CD8-positive, alpha-beta memory T cell (primary cell): Measurements from ENCODE around the gene COLEC11. TPM values are rescaled to one million over a fixed set of nuclear protein-coding genes. Genes with fewer than 3 reads are reported as not detected.

Experiments
- CTCF ChIA-PET: fragments of 350-600 bp; sonication (Branson Sonifier 250); formaldehyde crosslinking; loops from one replicate; lab custom pipeline; 2021; ENCODE audit warnings: antibody characterized with exemption; lab: Charles Lee
- POLR2A ChIA-PET: fragments of 350-600 bp; sonication (Branson Sonifier 250); formaldehyde crosslinking; loops from one replicate; lab custom pipeline; 2021; ENCODE audit warnings: antibody characterized with exemption; lab: Charles Lee
- DNase-seq, 5 donors: peaks; one replicate each; pipeline versions ENCODE4 v3.0.0 to v3.0.0-alpha.2; 2020 to 2022; ENCODE audit warnings: mixed read lengths in 1 of 5
- H3K27ac ChIP-seq: one replicate; pipeline ENCODE4 v1.7.0; 2013; ENCODE audit warnings: low read depth, mild to moderate bottlenecking, low read length, moderate library complexity
- H3K27me3 ChIP-seq: 2 replicates; pipeline ENCODE4 v1.7.0; 2013; ENCODE audit warnings: low read length, mild to moderate bottlenecking; ENCODE audit not compliant: insufficient read depth, poor library complexity, severe bottlenecking
- H3K36me3 ChIP-seq: 2 replicates; pipeline ENCODE4 v1.7.0; 2013; ENCODE audit warnings: mild to moderate bottlenecking, low read length, moderate library complexity; ENCODE audit not compliant: insufficient read depth
- H3K4me1 ChIP-seq: 2 replicates; pipeline ENCODE4 v1.7.0; 2013; ENCODE audit warnings: mild to moderate bottlenecking, low read length, moderate library complexity; ENCODE audit not compliant: insufficient read depth
- H3K4me3 ChIP-seq: 2 replicates; pipeline ENCODE4 v1.7.0; 2013; ENCODE audit warnings: mild to moderate bottlenecking, low read length
- H3K9me3 ChIP-seq: 2 replicates; pipeline ENCODE4 v1.7.0; 2013; ENCODE audit warnings: mild to moderate bottlenecking, low read length
- H3K27ac Mint-ChIP-seq, 8 donors: one replicate each; pipeline ENCODE4 v1.8.0; 2020 to 2021; ENCODE audit warnings: mixed read lengths in 8 of 8, mild to moderate bottlenecking in 6 of 8, inconsistent platforms in 3 of 8, moderate library complexity in 3 of 8
- H3K27me3 Mint-ChIP-seq, 2 donors: one replicate each; pipeline ENCODE4 v1.8.0; 2020 to 2021; ENCODE audit warnings: mixed read lengths in 2 of 2, mild to moderate bottlenecking in 1 of 2, moderate library complexity in 1 of 2
- H3K36me3 Mint-ChIP-seq, 3 donors: one replicate each; pipeline ENCODE4 v1.8.0; 2020 to 2021; ENCODE audit warnings: mixed read lengths in 3 of 3, inconsistent platforms in 1 of 3, mild to moderate bottlenecking in 1 of 3
- H3K4me1 Mint-ChIP-seq, 3 donors: one replicate each; pipeline ENCODE4 v1.8.0; 2020 to 2021; ENCODE audit warnings: mixed read lengths in 3 of 3, inconsistent platforms in 1 of 3, mild to moderate bottlenecking in 1 of 3
- H3K4me3 Mint-ChIP-seq, 7 donors: one replicate each; pipeline ENCODE4 v1.8.0; 2020 to 2021; ENCODE audit warnings: mixed read lengths in 7 of 7, mild to moderate bottlenecking in 6 of 7, moderate library complexity in 4 of 7, inconsistent platforms in 2 of 7
- H3K9me3 Mint-ChIP-seq, 5 donors: one replicate each; pipeline ENCODE4 v1.8.0; 2020 to 2022; ENCODE audit warnings: mixed read lengths in 5 of 5, mild to moderate bottlenecking in 3 of 5, moderate library complexity in 2 of 5, inconsistent platforms in 1 of 5
- polyA plus RNA-seq: library from polyadenylated mRNA; unstranded; fragments of 300-500 nt; fragmentation: Illumina TruSeq; gene quantifications from one replicate; pipeline ENCODE4 v1.2.3, GENCODE V29; 2021
- total RNA-seq, 2 experiments: library from RNA; stranded (reverse); gene quantifications; one replicate each; pipeline ENCODE4 v1.2.3, GENCODE V29; 2021

Gene COLEC11
- total and polyA plus RNA-seq, 3 experiments from 2014 or later, result 0.24 to 0.29 TPM; not detected in 1

DNA sequence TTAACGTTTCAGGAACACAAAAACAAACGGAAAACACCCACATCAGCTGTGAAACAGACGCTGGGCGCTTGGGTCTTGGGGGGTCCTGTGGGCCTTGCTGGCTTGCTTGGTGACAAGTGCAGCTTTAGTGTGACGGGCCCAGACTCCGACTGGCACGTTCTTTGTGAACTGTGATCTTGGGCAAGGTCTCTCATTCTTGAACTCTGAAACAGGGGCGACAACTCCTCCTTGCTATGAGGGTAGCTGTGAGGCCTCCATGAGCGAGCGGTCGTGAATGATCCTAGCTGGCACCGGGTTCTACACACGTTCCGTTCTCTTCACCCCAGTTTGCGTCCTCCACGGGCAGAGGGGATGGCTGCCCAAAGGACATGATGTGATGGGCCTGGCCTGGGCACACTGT is 8.7 kb upstream of the COLEC11 start:
- H3K4me1 ChIP-seq, result no peaks in the 10 kb centered on the region
- DNase-seq, result no peak
- H3K9me3 ChIP-seq, result no peaks in the 10 kb centered on the region
- Mint-ChIP-seq H3K9me3 (no peaks in the 10 kb centered on the region), H3K36me3 (peaks cover 6 to 40% (median 16%) of the 10 kb centered on the region in 3 donors), H3K27me3 (no peaks in the 10 kb centered on the region), H3K4me1 (peaks cover 4 to 7% (median 6%) of the 10 kb centered on the region in 3 donors), H3K27ac (no peak overlapping the region), H3K4me3 (no peak overlapping the region)
- ChIA-PET CTCF (no interaction called here), POLR2A (no interaction called here)
- H3K27ac ChIP-seq, result no peak overlapping the region
- no peak overlapping the region for H3K4me3 ChIP-seq
- H3K27me3 ChIP-seq, result no peaks in the 10 kb centered on the region
- peaks cover 14% of the 10 kb centered on the region for H3K36me3 ChIP-seq

DNA sequence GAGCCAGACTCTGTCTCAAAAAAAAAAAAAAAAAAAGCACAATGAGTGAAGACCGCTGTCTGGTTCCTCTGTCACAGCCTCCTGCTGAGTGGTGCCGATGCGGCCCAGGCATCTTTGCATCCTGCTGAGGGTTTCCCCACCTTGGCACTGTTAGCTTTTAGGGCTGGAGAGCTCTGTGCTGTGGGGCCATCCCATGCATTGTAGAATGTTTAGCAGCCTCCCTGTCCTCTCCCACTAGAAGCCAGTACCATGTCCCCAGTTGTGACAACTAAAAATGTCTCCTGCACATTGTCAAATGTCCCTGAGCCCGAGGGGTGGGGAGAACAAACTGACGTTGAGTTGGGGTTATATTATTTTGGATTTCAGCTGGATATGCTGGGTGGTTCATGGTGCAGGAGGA is 7.9 kb upstream of the COLEC11 start:
- Histone ChIP-seq H3K27me3 (no peaks in the 10 kb centered on the region), H3K4me3 (no peak overlapping the region), H3K9me3 (no peaks in the 10 kb centered on the region), H3K27ac (no peak overlapping the region), H3K36me3 (peaks cover 6% of the 10 kb centered on the region), H3K4me1 (no peaks in the 10 kb centered on the region)
- H3K9me3 Mint-ChIP-seq, result no peaks in the 10 kb centered on the region
- peaks cover 0 to 4% (median 0%) of the 10 kb centered on the region in 3 donors for H3K4me1 Mint-ChIP-seq
- ChIA-PET POLR2A (no interaction called here), CTCF (no interaction called here)
- no peaks in the 10 kb centered on the region for H3K27me3 Mint-ChIP-seq
- no peak overlapping the region for H3K27ac Mint-ChIP-seq
- H3K36me3 Mint-ChIP-seq, result peaks cover 6 to 32% (median 14%) of the 10 kb centered on the region in 3 donors
- no peak for DNase-seq
- no peak overlapping the region for H3K4me3 Mint-ChIP-seq

DNA sequence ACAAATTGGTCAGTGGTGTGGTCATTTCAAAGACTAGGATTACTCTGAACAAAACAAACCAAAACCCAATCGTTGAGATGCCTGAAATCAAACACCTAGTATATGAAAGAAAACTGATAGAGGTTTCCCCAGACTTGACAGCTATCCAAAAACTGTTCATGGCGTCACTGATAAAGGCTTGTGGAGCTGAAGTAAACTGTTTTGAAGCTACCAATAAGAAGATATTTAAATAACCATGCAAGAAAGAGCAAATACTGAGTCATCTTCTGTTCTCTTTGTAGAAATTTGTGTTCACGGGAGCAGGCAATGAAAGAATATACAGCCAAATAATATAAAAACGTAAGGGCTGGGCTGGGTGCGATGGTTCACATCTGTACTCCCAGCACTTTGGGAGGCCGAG is 7.5 kb upstream of the COLEC11 start:
- H3K36me3 ChIP-seq, result peaks cover 5% of the 10 kb centered on the region
- H3K4me3 ChIP-seq, result no peak overlapping the region
- H3K27me3 ChIP-seq, result no peaks in the 10 kb centered on the region
- CTCF ChIA-PET, result no interaction called here
- Mint-ChIP-seq H3K36me3 (peaks cover 6 to 31% (median 14%) of the 10 kb centered on the region in 3 donors), H3K4me3 (no peak overlapping the region), H3K9me3 (no peaks in the 10 kb centered on the region), H3K27ac (no peak overlapping the region), H3K27me3 (no peaks in the 10 kb centered on the region), H3K4me1 (peaks cover 0 to 4% (median 0%) of the 10 kb centered on the region in 3 donors)
- DNase-seq, result no peak
- H3K4me1 ChIP-seq, result no peaks in the 10 kb centered on the region
- POLR2A ChIA-PET, result no interaction called here
- H3K9me3 ChIP-seq, result no peaks in the 10 kb centered on the region
- no peak overlapping the region for H3K27ac ChIP-seq

DNA sequence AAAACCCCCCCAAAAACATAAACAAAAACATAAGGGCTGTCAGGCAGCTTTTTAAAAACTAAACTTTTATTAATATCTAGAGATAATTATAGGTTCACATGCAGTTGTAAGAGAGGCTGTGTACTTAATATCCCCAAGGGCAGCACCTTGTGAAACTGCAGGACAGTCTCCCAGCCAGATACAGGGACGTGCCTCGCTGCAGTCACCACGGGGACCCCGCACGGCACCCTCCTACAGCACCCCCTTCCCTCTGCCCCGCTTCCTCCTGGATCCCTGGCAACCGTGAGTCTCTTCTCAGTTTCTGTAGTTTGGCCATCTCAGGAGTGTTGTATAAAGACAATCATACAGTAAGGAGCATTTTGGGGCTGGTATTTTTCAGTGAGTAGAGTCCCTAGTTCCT is 6.8 kb upstream of the COLEC11 start:
- H3K36me3 Mint-ChIP-seq, result peaks cover 6 to 24% (median 13%) of the 10 kb centered on the region in 3 donors
- no peaks in the 10 kb centered on the region for H3K27me3 Mint-ChIP-seq
- Histone ChIP-seq H3K9me3 (no peaks in the 10 kb centered on the region), H3K4me3 (no peak overlapping the region), H3K27ac (no peak overlapping the region), H3K4me1 (no peaks in the 10 kb centered on the region), H3K27me3 (no peaks in the 10 kb centered on the region), H3K36me3 (no peaks in the 10 kb centered on the region)
- POLR2A ChIA-PET, result interaction anchor here (0.7 kb wide), 1 partner anchor 13 kb away, joined by 4 read pairs; no protein-coding TSS in a partner anchor
- peak overlapping the region in 1 of 8 donors; percentile 52 for H3K27ac Mint-ChIP-seq
- H3K9me3 Mint-ChIP-seq, result no peaks in the 10 kb centered on the region
- H3K4me3 Mint-ChIP-seq, result no peak overlapping the region
- DNase-seq, result no peak
- peaks cover 0 to 4% (median 0%) of the 10 kb centered on the region in 3 donors for H3K4me1 Mint-ChIP-seq
- CTCF ChIA-PET, result no interaction called here

DNA sequence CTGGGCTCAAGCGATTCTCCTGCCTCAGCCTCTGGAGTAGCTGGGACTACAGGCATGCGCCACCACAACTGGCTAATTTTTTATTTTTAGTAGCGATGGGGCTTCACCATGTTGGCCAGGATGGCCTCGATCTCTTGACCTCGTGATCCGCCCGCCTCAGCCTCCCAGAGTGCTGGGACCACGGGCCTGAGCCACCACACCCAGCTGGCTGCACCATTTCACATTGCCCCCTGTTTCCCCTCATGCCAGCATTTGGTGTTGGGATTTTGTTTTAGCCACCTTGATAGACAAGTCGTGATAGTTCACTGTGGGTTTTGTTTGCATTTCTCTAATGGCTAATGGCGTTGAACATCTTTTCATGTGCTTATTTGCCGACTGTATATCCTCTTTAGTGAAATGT is 5.8 kb upstream of the COLEC11 start:
- H3K27ac ChIP-seq, result no peak overlapping the region
- Mint-ChIP-seq H3K27me3 (no peaks in the 10 kb centered on the region), H3K4me3 (no peak overlapping the region), H3K27ac (no peak overlapping the region), H3K36me3 (peaks cover 6 to 20% (median 11%) of the 10 kb centered on the region in 3 donors), H3K4me1 (peaks cover 0 to 4% (median 0%) of the 10 kb centered on the region in 3 donors), H3K9me3 (no peaks in the 10 kb centered on the region)
- CTCF ChIA-PET, result no interaction called here
- H3K4me3 ChIP-seq, result no peak overlapping the region
- no peaks in the 10 kb centered on the region for H3K4me1 ChIP-seq
- no peaks in the 10 kb centered on the region for H3K36me3 ChIP-seq
- no peaks in the 10 kb centered on the region for H3K9me3 ChIP-seq
- POLR2A ChIA-PET, result no interaction called here
- H3K27me3 ChIP-seq, result no peaks in the 10 kb centered on the region
- DNase-seq, result no peak

DNA sequence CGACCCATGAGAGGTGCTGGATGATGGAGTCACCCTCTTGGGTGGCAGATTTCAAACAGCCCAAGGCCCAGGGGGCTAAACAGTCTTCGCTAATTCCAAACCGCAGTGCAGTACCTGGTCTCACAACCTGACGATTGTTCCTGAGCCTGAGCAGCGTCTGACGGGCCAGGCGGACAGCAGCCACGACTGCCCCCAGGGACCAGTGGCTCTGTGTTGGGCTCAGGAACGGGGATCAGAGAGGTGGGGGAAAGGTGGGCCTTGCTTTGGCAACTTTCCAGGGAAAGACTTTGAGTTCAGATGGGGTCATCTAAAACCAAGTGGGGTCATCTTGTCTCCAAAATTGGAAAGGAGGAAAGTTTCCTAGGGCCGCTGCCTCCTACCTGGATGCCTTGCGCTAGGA is 492 bp downstream of the COLEC11 start:
- H3K36me3 Mint-ChIP-seq, result no peaks in the 10 kb centered on the region
- no peaks in the 10 kb centered on the region for H3K9me3 Mint-ChIP-seq
- POLR2A ChIA-PET, result no interaction called here
- no peak overlapping the region for H3K4me3 Mint-ChIP-seq
- Histone ChIP-seq H3K27me3 (no peaks in the 10 kb centered on the region), H3K27ac (no peak overlapping the region), H3K36me3 (no peaks in the 10 kb centered on the region), H3K4me3 (no peak overlapping the region), H3K4me1 (no peaks in the 10 kb centered on the region), H3K9me3 (no peaks in the 10 kb centered on the region)
- peaks cover 0 to 3% (median 0%) of the 10 kb centered on the region in 3 donors for H3K4me1 Mint-ChIP-seq
- CTCF ChIA-PET, result no interaction called here
- no peak for DNase-seq
- peaks cover 0 to 3% of the 10 kb centered on the region in 2 donors for H3K27me3 Mint-ChIP-seq
- no peak overlapping the region for H3K27ac Mint-ChIP-seq

DNA sequence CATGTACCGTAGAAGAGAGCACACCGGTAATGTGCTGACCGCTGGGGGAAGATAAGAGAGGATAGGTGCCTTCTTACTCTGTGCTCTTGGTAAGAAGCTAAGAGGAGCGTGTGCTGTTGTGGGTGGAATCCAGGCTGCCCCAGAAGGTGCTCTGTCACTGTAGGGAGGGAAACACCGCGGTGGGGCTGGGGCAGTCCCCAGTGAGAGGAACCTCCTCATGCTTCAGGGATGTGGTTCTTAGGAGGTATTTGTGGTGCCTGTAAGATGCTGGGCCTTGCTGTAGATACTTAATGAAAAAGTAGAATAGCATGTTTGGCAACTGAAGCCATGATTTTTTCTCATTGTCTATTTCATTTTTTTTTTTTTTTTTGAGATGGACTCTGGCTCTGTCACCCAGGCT is 1.1 kb downstream of the COLEC11 start:
- no peaks in the 10 kb centered on the region for H3K27me3 ChIP-seq
- no peak overlapping the region for H3K4me3 ChIP-seq
- no peak for DNase-seq
- H3K4me3 Mint-ChIP-seq, result no peak overlapping the region
- no peaks in the 10 kb centered on the region for H3K36me3 ChIP-seq
- H3K27ac Mint-ChIP-seq, result no peak overlapping the region
- peaks cover 0 to 3% of the 10 kb centered on the region in 2 donors for H3K27me3 Mint-ChIP-seq
- H3K4me1 Mint-ChIP-seq, result peaks cover 0 to 3% (median 0%) of the 10 kb centered on the region in 3 donors
- POLR2A ChIA-PET, result no interaction called here
- H3K27ac ChIP-seq, result no peak overlapping the region
- CTCF ChIA-PET, result no interaction called here
- no peaks in the 10 kb centered on the region for H3K9me3 Mint-ChIP-seq
- H3K9me3 ChIP-seq, result no peaks in the 10 kb centered on the region
- no peaks in the 10 kb centered on the region for H3K36me3 Mint-ChIP-seq
- H3K4me1 ChIP-seq, result no peaks in the 10 kb centered on the region

DNA sequence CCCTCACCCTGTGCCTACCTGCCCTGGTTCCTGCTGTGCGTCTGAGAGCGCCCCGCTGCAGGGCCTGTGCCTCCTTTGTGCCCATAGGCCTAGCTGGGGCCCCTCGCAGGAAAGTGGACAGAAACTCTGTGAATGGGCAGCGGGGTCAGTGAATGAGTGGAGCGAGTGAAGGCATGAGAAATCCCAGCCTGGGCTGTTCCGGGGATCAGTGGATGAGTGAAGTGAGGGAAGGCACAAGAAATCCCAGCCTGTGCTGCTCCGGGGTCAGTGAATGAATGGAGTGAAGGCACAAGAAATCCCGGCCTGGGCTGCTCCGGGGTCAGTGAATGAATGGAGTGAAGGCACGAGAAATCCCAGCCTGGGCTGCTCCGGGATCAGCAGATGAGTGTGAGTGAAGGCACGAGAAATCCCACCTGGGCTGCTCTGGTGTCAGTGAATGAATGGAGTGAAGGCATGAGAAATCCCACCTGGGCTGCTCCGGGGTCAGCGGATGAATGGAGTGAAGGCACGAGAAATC is 2.0 kb downstream of the COLEC11 start:
- ChIA-PET POLR2A (no interaction called here), CTCF (no interaction called here)
- peaks cover 0 to 3% (median 0%) of the 10 kb centered on the region in 3 donors for H3K4me1 Mint-ChIP-seq
- H3K9me3 Mint-ChIP-seq, result no peaks in the 10 kb centered on the region
- Histone ChIP-seq H3K27ac (no peak overlapping the region), H3K9me3 (no peaks in the 10 kb centered on the region), H3K4me1 (no peaks in the 10 kb centered on the region), H3K27me3 (no peaks in the 10 kb centered on the region), H3K4me3 (no peak overlapping the region), H3K36me3 (no peaks in the 10 kb centered on the region)
- no peak overlapping the region for H3K4me3 Mint-ChIP-seq
- no peak for DNase-seq
- H3K27me3 Mint-ChIP-seq, result peaks cover 0 to 3% of the 10 kb centered on the region in 2 donors
- H3K36me3 Mint-ChIP-seq, result no peaks in the 10 kb centered on the region
- H3K27ac Mint-ChIP-seq, result no peak overlapping the region
